NCI-H187 treated with DMSO at 0.1 percent for 48 hours (cell line): ENCODE measurements around the gene CLSTN2.

Experiments used
- DNase-seq: peaks from one replicate; lab custom pipeline; 2025; lab: John Stamatoyannopoulos, UW

The CLSTN2 gene

GRCh38 chr3:140236836-140237501 is 302.0 kb downstream of the CLSTN2 start:
- DNase-seq, result no peak

- no peak for DNase-seq
Observed at GRCh38 chr3:140238646-140239314, 303.8 kb downstream of the CLSTN2 start.

- no peak for DNase-seq
Observed at GRCh38 chr3:140242818-140243276, 307.9 kb downstream of the CLSTN2 start.

GRCh38 chr3:140243575-140243974 is 308.6 kb downstream of the CLSTN2 start:
- no peak for DNase-seq

GRCh38 chr3:140244893-140245292 is 309.9 kb downstream of the CLSTN2 start:
- DNase-seq, result no peak

GRCh38 chr3:140246578-140246977 is 311.6 kb downstream of the CLSTN2 start:
- no peak for DNase-seq

- no peak for DNase-seq
Observed at GRCh38 chr3:140247775-140248174, 312.8 kb downstream of the CLSTN2 start.

- DNase-seq, result no peak
Observed at GRCh38 chr3:140249188-140249587, 314.2 kb downstream of the CLSTN2 start.

- no peak for DNase-seq
Observed at GRCh38 chr3:140250010-140250855, 315.2 kb downstream of the CLSTN2 start.

GRCh38 chr3:140250945-140251344 is 316.0 kb downstream of the CLSTN2 start:
- no peak for DNase-seq

GRCh38 chr3:140251678-140252077 is 316.7 kb downstream of the CLSTN2 start:
- DNase-seq, result no peak

GRCh38 chr3:140252812-140253656 is 318.0 kb downstream of the CLSTN2 start:
- DNase-seq, result no peak

GRCh38 chr3:140258222-140258724 is 323.3 kb downstream of the CLSTN2 start:
- no peak for DNase-seq

- DNase-seq, result no peak
Observed at GRCh38 chr3:140265302-140265701, 330.3 kb downstream of the CLSTN2 start.

GRCh38 chr3:140268103-140268502 is 333.1 kb downstream of the CLSTN2 start:
- DNase-seq, result no peak

- DNase-seq, result no peak
Observed at GRCh38 chr3:140268610-140269009, 333.6 kb downstream of the CLSTN2 start.

- DNase-seq, result no peak
Observed at GRCh38 chr3:140270329-140270728, 335.3 kb downstream of the CLSTN2 start.

GRCh38 chr3:140273542-140274195 is 338.7 kb downstream of the CLSTN2 start:
- DNase-seq, result no peak

- no peak for DNase-seq
Observed at GRCh38 chr3:140274429-140274828, 339.4 kb downstream of the CLSTN2 start.

- peak; percentile 15 for DNase-seq
Observed at GRCh38 chr3:140276703-140277102, 341.7 kb downstream of the CLSTN2 start.

- DNase-seq, result no peak
Observed at GRCh38 chr3:140277886-140278285, 342.9 kb downstream of the CLSTN2 start.
